HG02884 (cell line): ENCODE results near the gene CAMTA1.

ENCODE experiments used
- ATAC-seq: cut with Tn5 transposase; IDR thresholded peaks from one replicate; pipeline ENCODE4 v1.9.1; 2021; ENCODE audit warnings: mild to moderate bottlenecking, moderate library complexity; ENCODE audit not compliant: unreplicated experiment

Gene CAMTA1

GRCh38 chr1:7388488-7389185, 603.4 kb downstream of the CAMTA1 start:
- no peak for ATAC-seq

DNA sequence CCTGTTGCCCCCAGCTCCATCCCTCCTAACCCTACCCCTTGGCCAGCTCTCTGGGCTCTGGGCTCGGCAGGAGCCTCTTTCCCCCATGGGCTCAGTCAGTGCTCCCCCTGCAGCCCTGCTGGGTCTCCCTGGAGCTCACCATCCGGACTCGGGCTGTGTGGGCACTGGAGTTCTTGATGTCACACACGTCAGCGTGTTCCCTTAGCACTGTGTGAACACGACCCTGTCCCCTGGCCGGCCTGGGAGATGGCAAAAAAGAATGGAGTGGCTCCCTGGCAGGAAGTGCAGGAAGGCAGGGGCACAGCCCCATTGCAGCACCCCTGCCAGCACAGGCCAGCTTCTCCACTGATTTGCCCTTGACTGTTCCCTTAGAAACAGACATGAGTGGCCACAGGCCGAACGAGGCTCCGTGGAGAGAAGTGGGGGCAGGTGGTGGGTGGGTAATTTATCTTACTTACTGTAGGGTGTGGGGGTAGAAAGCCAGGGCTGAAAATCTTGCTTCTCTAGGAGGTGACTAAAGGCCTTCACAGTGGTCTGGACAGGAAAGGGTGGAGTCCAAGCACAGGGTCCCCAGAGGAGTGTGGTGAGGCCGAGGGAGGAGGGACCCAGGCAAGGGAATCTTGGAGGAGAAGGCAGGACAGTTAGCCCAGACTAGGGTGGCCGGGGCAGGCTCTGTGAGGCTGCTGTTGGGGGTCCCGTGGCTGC, 604.1 kb downstream of the CAMTA1 start:
- no peak for ATAC-seq

DNA sequence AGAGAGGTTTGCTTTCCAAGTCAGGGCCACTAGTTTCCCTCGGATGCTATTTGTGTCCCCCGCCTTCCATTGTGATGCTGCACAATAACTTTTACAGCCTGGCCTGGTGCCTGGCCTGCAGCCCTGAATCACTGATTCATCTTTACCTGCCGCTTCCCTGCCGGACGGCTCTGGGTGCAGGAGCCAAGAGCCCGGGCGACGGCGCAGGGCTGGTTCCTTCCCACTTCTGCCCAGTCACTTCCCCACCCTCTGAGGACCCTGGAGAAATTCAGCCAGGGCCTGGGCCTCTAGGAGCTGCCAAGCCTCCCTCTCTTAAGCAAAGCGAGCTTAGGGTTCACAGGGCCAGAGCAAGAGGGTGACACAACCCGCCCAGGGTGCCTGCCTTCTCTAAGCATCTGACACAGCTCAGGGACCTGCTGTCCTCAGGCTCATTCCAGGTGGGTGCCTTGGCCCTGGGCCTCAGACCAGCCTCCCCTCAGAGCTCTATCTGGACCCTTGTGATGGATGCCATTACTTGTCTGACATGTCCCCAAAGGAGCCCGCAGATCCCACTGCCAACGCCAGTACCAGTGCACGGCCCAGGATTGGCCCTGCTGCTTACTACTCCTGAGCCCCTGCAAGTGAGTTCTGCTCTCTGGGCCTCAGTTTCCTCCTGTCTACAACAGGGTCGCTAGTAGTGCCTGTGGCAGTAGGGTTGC, 604.8 kb downstream of the CAMTA1 start:
- ATAC-seq, result no peak

DNA sequence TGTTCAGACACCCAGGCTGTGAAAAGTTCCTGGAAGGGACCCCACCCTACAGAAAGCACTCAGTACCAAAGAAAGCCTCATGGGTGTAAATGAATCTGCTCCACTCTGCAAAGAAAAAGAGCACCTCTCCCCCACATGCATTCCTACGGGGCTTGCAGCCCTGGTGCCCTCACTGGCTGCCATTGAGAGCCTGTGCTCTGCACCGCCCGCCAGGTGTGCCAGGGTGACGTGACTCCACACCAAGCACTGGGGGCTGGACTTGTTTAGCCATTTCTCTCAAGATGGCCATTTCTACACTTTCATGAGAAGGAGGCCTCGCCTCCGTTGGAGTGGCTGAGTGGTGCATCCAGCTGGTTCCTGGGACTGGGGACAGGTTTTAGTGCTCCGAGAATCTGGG, 605.3 kb downstream of the CAMTA1 start:
- no peak for ATAC-seq

GRCh38 chr1:7393136-7393535, 607.9 kb downstream of the CAMTA1 start:
- ATAC-seq, result no peak

- no peak for ATAC-seq
Measured at GRCh38 chr1:7395251-7395650, 610.0 kb downstream of the CAMTA1 start.

GRCh38 chr1:7398982-7399381, 613.7 kb downstream of the CAMTA1 start:
- ATAC-seq, result no peak

DNA sequence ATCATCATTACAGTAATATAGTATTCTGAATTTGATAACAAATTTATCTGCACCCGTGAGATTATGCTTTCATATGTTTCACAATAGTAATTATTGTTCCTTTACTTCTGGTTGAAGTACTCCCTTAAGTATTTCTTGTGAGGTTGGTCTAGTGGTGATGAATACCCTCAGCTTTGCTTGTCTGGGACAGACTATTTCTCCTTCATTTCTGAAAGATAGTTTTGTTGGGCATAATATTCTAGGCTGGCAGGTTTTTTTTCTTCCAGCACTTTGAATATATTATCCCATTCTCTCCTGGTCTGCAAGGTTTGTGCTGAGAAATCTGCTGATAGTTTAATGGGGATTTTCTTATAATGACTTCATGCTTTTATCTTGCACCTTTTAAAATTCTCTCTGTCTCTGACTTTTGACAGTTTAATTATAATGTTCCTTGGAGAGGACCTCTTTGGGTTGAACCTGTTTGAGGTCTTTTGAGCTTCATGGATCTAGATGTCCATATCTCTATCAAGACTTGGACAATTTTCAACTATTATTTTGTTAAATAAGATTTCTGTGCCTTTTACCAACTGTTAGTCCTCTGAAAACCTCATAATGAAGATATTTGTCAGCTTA, 614.4 kb downstream of the CAMTA1 start:
- ATAC-seq, result no peak

DNA sequence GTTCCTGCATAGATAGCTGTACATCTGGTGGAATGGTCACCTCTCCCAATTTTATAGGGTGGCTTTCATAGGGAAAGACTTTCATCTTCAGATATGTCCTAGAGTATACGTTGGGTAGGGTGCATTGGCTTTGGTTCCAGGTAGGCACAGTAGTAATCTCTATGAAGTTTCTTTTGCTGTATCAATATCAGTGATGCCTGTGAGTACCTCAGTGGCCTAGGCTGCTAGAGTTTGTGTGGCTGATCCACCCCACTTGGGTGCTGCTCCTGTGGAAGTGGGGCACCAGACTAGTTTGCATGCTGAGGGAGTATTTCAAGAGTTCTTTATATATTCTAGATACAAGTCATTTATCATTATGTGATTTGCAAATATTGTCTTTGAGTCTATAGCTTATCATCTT, 615.3 kb downstream of the CAMTA1 start:
- ATAC-seq, result no peak

DNA sequence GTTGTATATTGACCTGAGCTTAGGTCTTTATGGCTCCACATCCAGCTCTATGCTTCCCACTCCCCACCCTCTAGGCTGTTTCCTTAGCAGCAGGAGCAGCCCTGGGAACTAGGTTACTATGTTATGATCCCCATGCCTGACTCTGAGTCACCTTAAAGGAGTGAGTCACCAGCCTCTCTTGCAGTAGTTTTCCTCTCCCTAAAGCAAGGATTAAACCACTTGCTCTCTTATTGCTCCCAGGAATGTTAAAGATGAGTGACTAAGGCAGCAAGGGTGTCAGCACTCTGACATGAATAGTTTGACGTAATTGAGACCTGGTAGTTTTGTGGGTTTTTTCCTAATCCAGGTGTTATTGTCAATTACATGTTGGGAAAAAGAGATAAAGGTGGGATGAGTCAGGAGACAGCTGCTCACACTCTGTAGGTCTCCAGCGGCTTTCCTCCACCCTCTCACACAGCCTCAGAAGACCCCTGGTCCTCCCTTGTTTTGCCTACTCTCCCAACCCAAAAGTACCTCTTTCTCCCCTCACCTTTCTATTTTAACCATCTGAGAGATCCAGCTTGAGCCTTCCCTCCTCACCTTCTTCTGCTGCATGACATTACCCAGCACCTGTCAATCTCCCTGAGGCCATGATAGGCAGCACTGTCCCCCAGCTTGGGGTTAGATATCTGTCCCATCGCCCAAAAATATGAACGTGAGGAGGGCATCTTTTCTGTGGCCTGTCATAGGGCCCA, 616.7 kb downstream of the CAMTA1 start:
- no peak for ATAC-seq

DNA sequence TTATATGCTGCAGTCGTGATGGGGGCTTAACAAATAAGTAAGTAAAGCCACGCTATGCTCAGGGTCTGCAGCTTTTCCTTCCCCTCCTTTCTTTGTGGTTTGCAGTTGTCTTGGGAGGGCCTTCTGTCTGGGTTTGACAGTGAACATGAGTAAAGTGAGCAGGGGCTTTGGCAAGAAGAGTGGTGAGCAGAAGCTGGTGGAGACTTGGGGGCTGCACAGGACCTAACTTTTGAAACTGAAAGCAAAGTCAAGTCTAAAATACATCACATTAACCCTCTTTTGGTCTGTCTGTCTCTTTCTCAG, 617.2 kb downstream of the CAMTA1 start:
- ATAC-seq, result no peak

DNA sequence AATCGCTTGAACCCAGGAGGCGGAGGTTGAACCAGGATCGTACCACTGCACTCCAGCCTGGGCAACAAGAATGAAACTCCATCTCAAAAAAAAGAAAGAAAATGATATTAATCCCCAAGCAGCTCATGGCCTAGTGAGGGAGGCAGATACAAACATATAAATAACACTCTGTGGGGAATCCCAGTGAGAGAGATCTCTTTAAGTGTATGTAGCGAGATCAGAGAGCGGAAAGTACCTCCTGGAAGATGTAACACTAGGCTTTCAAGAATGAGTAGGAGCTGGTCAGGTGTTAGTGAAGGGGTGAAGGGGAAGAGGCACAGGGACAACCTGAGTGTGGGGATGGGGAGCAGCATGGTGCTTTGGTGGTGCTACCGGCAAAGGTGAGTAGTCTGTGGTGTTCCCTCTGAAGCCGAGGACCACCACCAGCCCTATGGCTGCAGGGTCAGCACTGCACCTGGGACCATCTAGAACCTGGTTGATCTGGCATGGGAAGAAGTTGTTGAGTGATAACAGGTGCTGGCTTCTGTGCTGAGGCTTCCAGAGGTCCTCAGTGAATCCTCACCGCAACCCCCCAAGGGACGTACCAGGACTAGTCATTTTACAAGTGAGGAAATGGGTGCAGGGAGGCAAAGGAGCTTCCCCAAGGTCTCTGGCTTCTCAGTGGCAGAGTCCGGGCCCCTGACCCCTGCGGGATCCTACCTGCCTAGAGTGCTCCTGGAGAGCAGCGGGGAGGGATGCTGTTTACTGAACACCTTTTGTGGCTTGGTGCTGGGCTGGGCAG, 618.2 kb downstream of the CAMTA1 start:
- no peak for ATAC-seq

DNA sequence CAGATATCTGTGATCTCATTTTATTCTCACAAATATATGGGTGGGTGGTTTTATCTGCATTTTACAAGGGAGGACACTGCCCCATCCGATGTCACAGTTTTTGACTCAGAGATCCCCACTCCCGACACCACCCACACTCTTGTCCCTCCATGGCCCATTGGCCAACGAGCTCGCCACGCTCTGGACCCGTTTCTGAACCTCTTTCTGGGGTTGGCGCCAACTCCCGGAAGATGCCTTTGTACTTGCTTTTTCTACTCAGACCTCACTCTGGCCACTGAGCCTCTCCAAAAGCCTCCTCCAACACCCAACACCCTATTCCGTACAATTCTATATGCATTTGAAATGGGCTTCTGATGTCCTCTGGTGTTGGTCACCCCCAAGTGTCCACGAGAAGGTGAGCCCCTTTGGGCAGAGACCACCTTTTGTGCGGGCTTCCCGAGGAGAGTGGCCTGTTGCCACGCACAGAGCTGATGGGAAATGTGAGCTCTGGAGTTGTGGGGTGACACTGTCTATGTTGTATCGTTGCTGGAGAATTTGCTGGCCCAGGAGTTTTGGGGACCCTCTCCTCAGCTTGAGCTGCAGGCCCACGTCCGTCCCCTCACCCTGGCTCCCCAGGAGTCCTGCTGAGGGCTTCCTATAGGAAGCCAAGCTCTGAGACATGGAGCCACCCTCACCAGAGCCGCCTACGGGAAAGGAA, 618.9 kb downstream of the CAMTA1 start:
- ATAC-seq, result no peak

- no peak for ATAC-seq
Measured at GRCh38 chr1:7405844-7406500, 620.7 kb downstream of the CAMTA1 start.

DNA sequence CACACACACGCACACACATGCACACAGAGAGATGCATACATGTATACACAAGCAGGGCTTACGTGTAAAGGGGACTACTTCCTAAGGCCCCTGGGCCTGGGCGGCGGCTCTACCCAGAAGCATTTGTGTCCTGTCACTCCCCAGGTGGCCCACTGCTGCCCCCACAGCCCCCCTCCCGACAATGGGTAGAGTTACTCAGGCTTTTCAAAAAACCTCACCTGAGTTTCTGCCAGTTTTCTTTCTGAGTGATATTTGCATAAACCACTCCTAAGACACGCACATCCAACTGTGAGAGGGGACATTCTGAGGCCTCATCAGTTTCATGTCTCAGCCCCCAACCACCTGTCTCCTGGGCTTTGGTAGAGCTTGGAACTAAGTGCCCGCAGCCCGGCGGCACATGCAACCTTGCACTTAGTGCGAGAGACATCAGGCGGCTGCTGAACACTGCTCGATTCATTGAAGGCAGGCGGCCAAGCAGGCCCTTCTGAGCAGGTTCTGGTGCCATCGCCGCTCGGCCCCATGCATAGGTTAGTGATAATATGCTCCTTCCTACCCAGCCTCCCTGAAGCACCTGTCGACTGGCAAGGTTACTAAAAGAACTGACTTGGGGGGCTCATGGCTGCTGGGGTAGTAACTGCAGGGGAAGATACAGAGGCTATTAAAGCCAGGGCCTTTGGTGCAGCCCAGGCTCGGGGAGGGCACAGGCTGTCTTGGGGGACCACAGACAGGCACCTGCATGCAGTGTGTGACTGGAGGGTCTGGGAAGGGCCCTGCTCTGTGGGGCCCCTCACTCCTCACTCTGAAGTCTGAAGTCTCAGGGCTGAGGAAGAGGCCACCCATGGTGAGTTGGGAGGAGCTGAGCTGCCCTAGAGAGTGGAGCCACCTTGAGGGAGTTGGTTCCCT, 621.6 kb downstream of the CAMTA1 start:
- ATAC-seq, result no peak

DNA sequence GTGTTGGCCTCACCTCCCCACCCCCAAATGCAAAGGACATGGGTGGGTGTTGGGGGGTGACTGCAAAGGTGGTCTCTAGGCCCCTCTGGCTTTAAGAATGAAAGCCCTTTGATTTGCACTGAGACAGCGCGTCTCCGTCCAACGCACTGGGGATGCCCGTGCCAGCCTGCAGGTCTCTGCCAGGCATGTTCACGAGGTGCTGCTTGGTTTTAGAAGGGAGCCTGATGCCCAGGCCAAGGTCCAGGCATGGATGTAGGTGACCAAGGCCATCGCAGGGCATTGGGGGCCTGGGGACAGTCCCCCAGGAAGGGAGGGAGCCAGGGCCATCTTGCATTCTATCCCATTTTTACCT, 622.3 kb downstream of the CAMTA1 start:
- ATAC-seq, result no peak

DNA sequence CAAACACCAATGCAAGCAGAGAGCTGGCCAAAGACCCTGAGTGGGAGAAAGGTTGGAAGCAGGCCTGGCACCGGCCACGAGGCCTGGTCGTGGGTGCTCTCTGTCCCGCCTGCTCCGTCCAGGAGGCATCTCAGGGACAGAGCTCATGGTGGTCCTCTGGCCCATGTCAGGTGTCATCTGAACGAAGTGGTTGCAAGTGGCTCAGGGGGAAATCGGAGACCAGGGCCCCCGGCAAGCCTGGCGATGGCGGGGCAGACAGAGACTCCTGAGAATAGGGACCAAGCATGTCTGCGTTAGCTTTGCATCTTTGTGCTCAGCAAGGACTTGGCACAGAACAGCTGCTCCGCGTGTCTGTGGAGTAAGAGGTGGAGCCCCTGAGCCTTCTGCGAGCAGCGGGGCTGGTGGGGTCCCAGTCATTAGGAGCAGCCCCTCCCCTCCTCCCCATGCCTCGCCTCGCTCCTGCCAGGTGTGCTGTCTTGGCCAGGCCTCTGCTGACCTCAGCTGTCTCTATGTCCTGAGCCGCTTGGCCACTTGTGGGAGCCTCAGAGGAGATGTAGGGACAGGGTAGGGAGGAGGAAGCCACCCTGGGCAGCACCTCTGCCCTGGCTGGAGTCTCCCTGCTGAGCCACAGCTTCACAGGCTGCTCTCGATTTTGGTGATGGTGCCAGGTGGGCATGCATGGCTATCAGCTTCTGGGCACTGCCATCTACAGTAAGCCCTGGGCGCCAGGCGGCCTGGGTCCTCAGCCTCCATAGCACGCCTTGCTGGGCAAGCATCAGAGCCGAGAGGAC, 622.9 kb downstream of the CAMTA1 start:
- no peak for ATAC-seq

GRCh38 chr1:7408771-7409150, 623.5 kb downstream of the CAMTA1 start:
- no peak for ATAC-seq
